ENCODE results near the gene GRID1.

The GRID1 gene

GRCh38 chr10:86259901-86260562, 106.6 kb downstream of the GRID1 start:
- no peak for TF ChIP-seq CTCF (IDR thresholded peaks at IDR 0.05; ENCODE audit: poor library complexity, severe bottlenecking)

GRCh38 chr10:86258941-86259340, 107.7 kb downstream of the GRID1 start:
- Histone ChIP-seq H3K4me1 (ENCODE audit: insufficient read depth, poor library complexity, severe bottlenecking) (no peaks in the 10 kb centered on the region), H3K27ac (ENCODE audit: poor library complexity, severe bottlenecking) (no peak overlapping the region), H3K36me3 (ENCODE audit: low read depth) (no peaks in the 10 kb centered on the region), H3K27me3 (ENCODE audit: insufficient read depth, poor library complexity, severe bottlenecking) (peaks cover 8% of the 10 kb centered on the region), H3K9me3 (ENCODE audit: severe bottlenecking) (no peaks in the 10 kb centered on the region), H3K4me3 (ENCODE audit: severe bottlenecking) (no peak overlapping the region)
- no peak for TF ChIP-seq CTCF (IDR thresholded peaks at IDR 0.05; ENCODE audit: poor library complexity, severe bottlenecking)
- no peak for ATAC-seq (ENCODE audit: low read depth)
- DNase-seq (ENCODE audit: low spot score): no peak

More at GRCh38 chr10:86259901-86260562, 106.6 kb downstream of the GRID1 start:
- H3K27ac ChIP-seq (ENCODE audit: poor library complexity, severe bottlenecking): no peak overlapping the region
- no peaks in the 10 kb centered on the region for H3K4me1 ChIP-seq (ENCODE audit: insufficient read depth, poor library complexity, severe bottlenecking)
- peaks cover 8% of the 10 kb centered on the region for H3K27me3 ChIP-seq (ENCODE audit: insufficient read depth, poor library complexity, severe bottlenecking)
- ATAC-seq (ENCODE audit: low read depth) (no peak), DNase-seq (ENCODE audit: low spot score) (no peak)
- H3K9me3 ChIP-seq (ENCODE audit: severe bottlenecking): no peaks in the 10 kb centered on the region
- H3K36me3 ChIP-seq (ENCODE audit: low read depth): no peaks in the 10 kb centered on the region
- no peak overlapping the region for H3K4me3 ChIP-seq (ENCODE audit: severe bottlenecking)

GRCh38 chr10:86258499-86258898, 108.1 kb downstream of the GRID1 start:
- ATAC-seq (ENCODE audit: low read depth) (no peak), DNase-seq (ENCODE audit: low spot score) (no peak)
- no peaks in the 10 kb centered on the region for H3K4me1 ChIP-seq (ENCODE audit: insufficient read depth, poor library complexity, severe bottlenecking)
- no peaks in the 10 kb centered on the region for H3K36me3 ChIP-seq (ENCODE audit: low read depth)
- TF ChIP-seq CTCF (IDR thresholded peaks at IDR 0.05; ENCODE audit: poor library complexity, severe bottlenecking): no peak
- H3K9me3 ChIP-seq (ENCODE audit: severe bottlenecking): no peaks in the 10 kb centered on the region
- no peak overlapping the region for H3K4me3 ChIP-seq (ENCODE audit: severe bottlenecking)
- no peak overlapping the region for H3K27ac ChIP-seq (ENCODE audit: poor library complexity, severe bottlenecking)
- peaks cover 7% of the 10 kb centered on the region for H3K27me3 ChIP-seq (ENCODE audit: insufficient read depth, poor library complexity, severe bottlenecking)

GRCh38 chr10:86257683-86258082, 108.9 kb downstream of the GRID1 start:
- H3K4me3 ChIP-seq (ENCODE audit: severe bottlenecking): no peak overlapping the region
- no peaks in the 10 kb centered on the region for H3K9me3 ChIP-seq (ENCODE audit: severe bottlenecking)
- DNase-seq (ENCODE audit: low spot score) (no peak), ATAC-seq (ENCODE audit: low read depth) (no peak)
- no peaks in the 10 kb centered on the region for H3K36me3 ChIP-seq (ENCODE audit: low read depth)
- H3K27me3 ChIP-seq (ENCODE audit: insufficient read depth, poor library complexity, severe bottlenecking): no peaks in the 10 kb centered on the region
- H3K4me1 ChIP-seq (ENCODE audit: insufficient read depth, poor library complexity, severe bottlenecking): no peaks in the 10 kb centered on the region
- H3K27ac ChIP-seq (ENCODE audit: poor library complexity, severe bottlenecking): no peak overlapping the region
- TF ChIP-seq CTCF (IDR thresholded peaks at IDR 0.05; ENCODE audit: poor library complexity, severe bottlenecking): no peak

GRCh38 chr10:86256690-86257315, 109.8 kb downstream of the GRID1 start:
- TF ChIP-seq CTCF (IDR thresholded peaks at IDR 0.05; ENCODE audit: poor library complexity, severe bottlenecking): no peak
- ATAC-seq (ENCODE audit: low read depth) (no peak), DNase-seq (ENCODE audit: low spot score) (no peak)
- H3K4me3 ChIP-seq (ENCODE audit: severe bottlenecking): no peak overlapping the region
- no peaks in the 10 kb centered on the region for H3K27me3 ChIP-seq (ENCODE audit: insufficient read depth, poor library complexity, severe bottlenecking)
- no peaks in the 10 kb centered on the region for H3K36me3 ChIP-seq (ENCODE audit: low read depth)
- no peak overlapping the region for H3K27ac ChIP-seq (ENCODE audit: poor library complexity, severe bottlenecking)
- H3K4me1 ChIP-seq (ENCODE audit: insufficient read depth, poor library complexity, severe bottlenecking): no peaks in the 10 kb centered on the region
- H3K9me3 ChIP-seq (ENCODE audit: severe bottlenecking): no peaks in the 10 kb centered on the region
